ENCODE data around the gene TPST1.
"Not testable (repeated sequence)": the region's sequence is repeated elsewhere in the genome, so short reads cannot be mapped to it uniquely, and the experiment has no call there.

Gene TPST1

DNA sequence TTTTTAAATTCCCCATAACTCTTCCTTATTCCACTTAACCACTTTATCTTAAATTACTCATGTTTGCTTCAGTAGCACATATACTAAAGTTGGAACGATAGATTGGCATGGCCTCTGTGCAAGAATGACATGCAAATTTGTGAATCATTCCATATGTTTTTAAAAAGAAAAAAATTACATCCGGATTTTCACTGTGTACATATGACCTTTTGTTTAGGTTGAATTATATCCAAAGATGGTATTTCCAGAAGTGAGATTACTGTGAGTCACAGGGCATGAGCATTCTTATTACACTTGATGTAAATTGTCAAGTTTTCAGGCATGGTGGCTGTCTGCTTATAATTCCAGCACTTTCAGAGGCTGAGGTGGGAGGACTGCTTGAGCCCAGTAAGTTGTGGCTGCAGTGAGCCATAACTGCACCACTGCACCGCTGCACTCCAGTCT is 190.0 kb downstream of the TPST1 start:
- not testable (repeated sequence) for DNase-seq

DNA sequence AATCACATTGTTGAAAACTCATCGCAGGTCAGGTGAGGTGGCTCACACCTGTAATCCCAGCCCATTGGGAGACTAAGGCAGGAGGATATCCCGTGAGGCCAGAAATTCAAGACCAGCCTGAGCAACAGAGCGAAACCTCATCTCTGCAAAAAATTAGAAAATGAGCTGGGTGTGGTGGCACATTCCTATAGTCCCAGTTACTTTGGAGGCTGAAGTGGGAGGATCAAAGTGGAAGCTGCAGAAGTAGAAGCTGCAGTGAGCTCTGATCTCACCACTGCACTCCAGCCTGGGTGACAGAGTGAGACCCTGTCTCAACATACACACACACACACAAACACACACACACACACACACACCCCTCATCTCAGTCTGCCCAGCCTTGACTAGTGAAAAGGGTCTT is 190.9 kb downstream of the TPST1 start:
- not testable (repeated sequence) for DNase-seq

DNA sequence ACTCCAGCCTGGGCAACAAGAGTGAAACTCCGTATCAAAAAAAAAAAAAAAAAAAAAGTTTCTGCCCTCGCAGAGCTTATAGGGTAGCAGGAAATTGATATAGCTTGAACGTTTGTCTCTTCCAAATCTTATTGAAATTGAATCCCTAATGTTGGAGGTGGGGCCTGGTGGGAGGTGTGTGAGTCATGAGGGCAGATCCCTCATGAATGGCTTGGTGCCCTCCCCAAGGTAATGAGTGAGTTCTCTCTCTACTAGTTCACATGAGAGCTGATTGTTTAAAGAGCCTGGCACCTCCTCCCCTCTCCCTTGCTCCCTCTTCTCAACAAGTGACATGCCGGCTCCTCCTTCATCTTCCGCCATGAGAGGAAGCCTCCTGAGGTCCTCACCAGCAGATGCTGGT is 193.7 kb downstream of the TPST1 start:
- not testable (repeated sequence) for DNase-seq

DNA sequence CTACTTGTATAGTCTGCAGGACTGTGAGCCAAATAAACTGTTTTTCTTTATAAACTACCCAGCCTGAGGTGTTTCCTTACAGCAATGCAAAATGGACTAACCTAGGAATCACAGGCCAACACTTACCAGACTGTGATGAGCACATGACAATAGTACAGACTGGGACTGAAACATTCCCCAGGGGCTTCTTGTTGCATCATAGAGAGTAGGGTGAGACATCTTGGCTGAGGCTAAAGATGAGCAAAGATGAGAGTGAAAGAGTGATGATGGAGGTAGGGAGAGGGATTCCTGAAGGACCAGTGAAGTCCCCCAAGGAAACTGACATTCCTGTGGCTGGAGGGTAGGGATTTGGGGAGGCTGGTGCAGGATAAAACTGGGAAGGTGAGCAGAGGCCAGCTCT is 194.4 kb downstream of the TPST1 start:
- no peak for DNase-seq

DNA sequence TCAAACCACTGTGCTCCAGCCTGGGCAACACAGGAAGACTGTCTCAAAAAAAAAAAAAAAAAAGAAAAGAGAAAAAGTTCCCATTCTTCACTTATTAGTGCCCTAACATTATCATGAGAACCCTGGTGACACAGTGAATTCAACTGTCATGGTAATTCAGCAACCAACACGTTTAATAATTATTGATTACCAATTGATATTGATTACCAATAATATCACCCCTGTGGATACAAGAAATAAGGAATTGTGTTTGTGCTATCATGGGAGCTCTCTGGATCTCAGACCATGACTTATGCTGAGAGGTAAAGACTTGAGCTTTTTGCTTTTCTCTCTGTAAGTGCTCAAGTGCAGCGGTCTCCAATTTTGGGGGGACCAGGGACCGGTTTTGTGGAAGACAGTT is 195.3 kb downstream of the TPST1 start:
- DNase-seq, result no peak

DNA sequence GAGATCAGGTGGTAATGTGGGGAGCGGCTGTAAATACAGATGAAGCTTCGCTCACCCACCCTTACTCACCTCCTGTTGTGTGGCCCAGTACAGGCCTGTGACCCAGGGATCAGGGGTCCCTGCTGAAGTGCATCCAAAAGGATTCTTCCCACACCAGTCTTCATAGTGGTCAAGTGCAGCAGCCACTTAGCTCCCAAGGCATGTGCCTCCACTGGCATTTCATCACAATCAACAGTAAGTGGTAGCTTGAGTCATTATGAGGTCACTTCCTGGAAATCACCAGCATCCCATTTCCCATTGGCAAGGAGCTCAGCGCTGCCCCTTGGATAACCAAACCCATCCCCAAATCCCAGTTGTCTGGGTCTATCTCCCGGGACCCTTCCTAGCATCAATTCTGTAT is 196.0 kb downstream of the TPST1 start:
- not testable (repeated sequence) for DNase-seq

DNA sequence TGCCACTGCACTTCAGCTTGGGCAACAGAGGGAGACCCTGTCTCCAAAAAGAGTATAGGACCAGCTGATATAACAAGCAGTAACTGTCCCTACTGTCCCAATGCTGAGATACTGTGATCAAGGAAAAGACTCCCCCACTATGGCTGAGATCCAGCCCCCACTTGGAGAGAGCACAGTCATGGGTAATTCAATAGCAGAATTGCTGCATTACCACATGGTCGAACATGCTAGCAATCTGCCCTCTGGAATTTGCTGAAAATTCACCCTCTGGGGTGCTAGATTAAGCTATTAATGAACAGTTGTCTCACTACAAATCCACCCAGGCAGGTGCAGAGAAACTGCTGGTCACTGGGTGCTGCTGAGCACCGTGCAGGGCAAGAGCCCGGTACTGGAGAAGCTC is 196.8 kb downstream of the TPST1 start:
- DNase-seq, result not testable (repeated sequence)

DNA sequence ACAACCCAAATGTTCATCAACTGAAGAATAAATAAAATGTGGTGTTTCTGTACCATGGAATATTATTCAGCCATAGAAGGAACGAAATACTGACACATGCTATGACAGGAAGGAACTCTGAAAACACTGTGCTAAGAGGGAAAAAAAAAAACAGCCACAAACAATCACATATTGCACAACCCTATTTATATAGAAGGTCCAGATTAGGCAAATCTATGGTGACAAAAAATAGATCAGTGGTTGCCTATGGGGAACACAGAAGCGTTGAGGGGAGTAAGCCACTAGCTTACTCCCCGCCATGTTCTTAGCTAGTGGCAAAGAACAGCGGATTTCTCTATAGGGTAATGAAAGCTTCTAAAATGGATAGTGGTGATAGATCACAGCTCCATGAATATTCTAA is 198.4 kb downstream of the TPST1 start:
- DNase-seq, result no peak

DNA sequence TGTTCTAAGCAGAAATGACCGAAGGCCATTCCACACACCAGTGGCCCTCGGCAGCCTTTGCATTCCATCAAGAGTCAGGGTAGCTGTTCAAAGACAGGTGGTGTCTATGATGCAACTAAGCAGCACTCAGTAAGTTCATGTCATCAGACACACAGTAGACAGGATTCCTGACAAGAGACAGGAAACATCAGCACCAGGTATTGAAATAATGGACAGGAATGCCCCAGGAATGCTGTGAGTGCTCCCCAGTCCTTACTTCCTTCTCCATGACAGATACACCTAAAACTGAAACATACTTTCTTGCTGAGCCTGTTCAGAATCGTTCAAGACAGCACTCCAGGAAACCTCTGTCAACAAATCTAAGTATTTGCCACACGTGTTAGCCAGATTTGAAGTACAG is 204.4 kb downstream of the TPST1 start:
- DNase-seq, result no peak
